Natural killer cell (primary cell): ENCODE measurements around the gene KLHDC7B. TPM values are rescaled to one million over a fixed set of nuclear protein-coding genes. Genes with fewer than 3 reads are reported as not detected.

ENCODE experiments used
- ATAC-seq, 3 donors: fragments of 150-1000 bp in 2 of 3; fragments of 200-7000 bp in 1 of 3; cut with Tn5 transposase; 1 replicate in 1 of 3; 2 replicates in 2 of 3; pipeline ENCODE4 v1.10.0; 2021; ENCODE audit warnings: mild to moderate bottlenecking in 2 of 3, moderate library complexity in 2 of 3
- DNase-seq, 2 donors: peaks; one replicate each; pipeline versions ENCODE4 v3.0.0 to v3.0.0-alpha.2; 2013 to 2021; ENCODE audit warnings: mixed read lengths in 1 of 2
- H3K27ac ChIP-seq: one replicate; pipeline ENCODE4 v1.5.1; 2013; ENCODE audit warnings: mild to moderate bottlenecking, low read length
- H3K27me3 ChIP-seq: one replicate; pipeline ENCODE4 v1.6.1; 2013; ENCODE audit warnings: low read length; ENCODE audit not compliant: control insufficient read depth, insufficient read depth
- H3K36me3 ChIP-seq: one replicate; pipeline ENCODE4 v1.6.1; 2013; ENCODE audit warnings: low read length; ENCODE audit not compliant: control insufficient read depth, insufficient read depth
- H3K4me1 ChIP-seq: one replicate; pipeline ENCODE4 v1.6.1; 2013; ENCODE audit warnings: low read length; ENCODE audit not compliant: control insufficient read depth, insufficient read depth
- H3K4me3 ChIP-seq: one replicate; pipeline ENCODE4 v1.5.1; 2013; ENCODE audit warnings: low read length
- H3K9me3 ChIP-seq: one replicate; pipeline ENCODE4 v1.6.1; 2013; ENCODE audit warnings: low read length; ENCODE audit not compliant: control insufficient read depth, insufficient read depth
- H3K27ac Mint-ChIP-seq, 2 donors: one replicate each; pipeline ENCODE4 v1.8.0; 2022; ENCODE audit warnings: mild to moderate bottlenecking in 2 of 2, mixed read lengths in 2 of 2, moderate library complexity in 1 of 2
- H3K27me3 Mint-ChIP-seq, 2 donors: one replicate each; pipeline ENCODE4 v1.8.0; 2022; ENCODE audit warnings: low read depth in 2 of 2, mixed read lengths in 2 of 2
- H3K36me3 Mint-ChIP-seq: one replicate; pipeline ENCODE4 v1.8.0; 2022; ENCODE audit warnings: mixed read lengths
- H3K4me1 Mint-ChIP-seq, 2 donors: one replicate each; pipeline ENCODE4 v1.8.0; 2022; ENCODE audit warnings: mixed read lengths in 2 of 2
- H3K4me3 Mint-ChIP-seq: one replicate; pipeline ENCODE4 v1.8.0; 2022; ENCODE audit warnings: mild to moderate bottlenecking, moderate library complexity, mixed read lengths
- H3K9me3 Mint-ChIP-seq, 2 donors: one replicate each; pipeline ENCODE4 v1.8.0; 2022; ENCODE audit warnings: mixed read lengths in 2 of 2
- WGBS: methylation state at CpG from one replicate; pipeline ENCODE4 v1.1.7; 2013; ENCODE audit warnings: missing lambda C conversion rate; ENCODE audit not compliant: insufficient coverage; 5-methylcytosine and 5-hydroxymethylcytosine counted together
- intact Hi-C: fragments of 100-400 bp; cut with micrococcal nuclease; formaldehyde crosslinking; loops from one replicate; pipeline ENCODE4 v1.14.2; 2022
- total RNA-seq, 4 donors: library from RNA; stranded (reverse); fragments of 120-200 nt in 1 of 4; gene quantifications; one replicate each; pipeline versions ENCODE4 v1.2.3 to v1.2.4, GENCODE V29; 2013 to 2022
- TF ChIP-seq, protein P1 (sequence below): fragments of 200-600 bp; IDR thresholded peaks from one replicate; pipeline ENCODE4 v1.8.0; 2022; ENCODE audit warnings: antibody characterized with exemption

The KLHDC7B gene
- total RNA-seq, 3 donors from 2014 or later (not counting 1 experiment from before 2014, with no cell fraction given), result 2.4 to 6.9 (median 5.3) TPM

DNA sequence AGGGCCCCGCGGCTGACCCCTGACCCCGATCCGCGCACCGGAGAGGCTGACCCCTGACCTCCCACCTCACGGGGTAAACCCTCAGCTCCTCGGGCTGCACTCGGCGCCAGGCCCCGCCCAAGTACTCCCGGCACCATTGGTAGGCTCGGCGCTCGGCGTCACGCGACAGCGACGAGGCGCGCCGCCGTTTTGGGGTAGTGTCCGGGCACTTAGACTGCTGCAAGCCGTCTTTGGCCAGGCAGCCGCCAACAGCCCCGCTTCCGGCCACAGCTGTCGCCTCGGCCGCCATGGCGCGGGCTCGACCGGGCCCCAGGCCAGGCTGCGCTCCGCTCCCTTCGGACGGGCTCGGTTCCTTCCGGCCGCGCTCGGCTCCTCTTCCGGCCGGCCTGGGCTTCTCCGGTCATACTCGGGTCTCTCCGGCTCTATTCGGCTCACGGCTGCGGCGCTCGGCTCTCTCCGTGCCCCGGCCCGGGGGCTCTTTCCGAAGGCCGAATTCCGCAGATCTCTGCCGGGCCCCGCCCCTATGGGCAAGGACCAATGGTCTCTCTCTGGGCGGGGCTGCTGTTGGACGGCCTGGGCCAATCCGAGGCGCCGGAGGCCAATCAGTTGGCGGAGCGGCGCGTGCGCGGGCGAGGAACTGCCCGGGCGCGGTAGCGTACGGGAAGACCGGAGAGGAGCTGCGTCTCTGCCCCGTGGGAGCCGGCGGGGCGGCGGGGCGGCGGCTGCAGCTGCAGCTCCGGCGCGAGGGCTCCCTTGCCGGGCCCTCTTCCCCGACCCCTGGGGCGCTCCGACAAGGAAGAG, 37.0 kb downstream of the KLHDC7B start, which contains the start of gene CHKB:
TSS of gene CHKB (minus strand) at position 357 of the 801 bp plus-strand sequence. CDS start at position 289, 68 bp downstream.
- H3K27ac ChIP-seq, result peak within 1 kb of the TSS; percentile 92
- peak within 1 kb of the TSS; percentile 82 for H3K4me3 ChIP-seq
- no peaks in the 10 kb centered on the region for H3K9me3 ChIP-seq
- H3K36me3 ChIP-seq, result peaks cover 2% of the 10 kb centered on the region
- no peaks in the 10 kb centered on the region for H3K27me3 ChIP-seq
- ATAC-seq, result peak; percentile 93 to 99 (median 93)
- Mint-ChIP-seq H3K36me3 (no peaks in the 10 kb centered on the region), H3K27me3 (no peaks in the 10 kb centered on the region), H3K4me3 (peak within 1 kb of the TSS; percentile 91), H3K4me1 (peaks cover 0 to 24% of the 10 kb centered on the region in 2 donors), H3K27ac (peak within 1 kb of the TSS; percentile 88 to 94), H3K9me3 (no peaks in the 10 kb centered on the region)
- peaks cover 34% of the 10 kb centered on the region for H3K4me1 ChIP-seq
- TF ChIP-seq, protein P1, sequence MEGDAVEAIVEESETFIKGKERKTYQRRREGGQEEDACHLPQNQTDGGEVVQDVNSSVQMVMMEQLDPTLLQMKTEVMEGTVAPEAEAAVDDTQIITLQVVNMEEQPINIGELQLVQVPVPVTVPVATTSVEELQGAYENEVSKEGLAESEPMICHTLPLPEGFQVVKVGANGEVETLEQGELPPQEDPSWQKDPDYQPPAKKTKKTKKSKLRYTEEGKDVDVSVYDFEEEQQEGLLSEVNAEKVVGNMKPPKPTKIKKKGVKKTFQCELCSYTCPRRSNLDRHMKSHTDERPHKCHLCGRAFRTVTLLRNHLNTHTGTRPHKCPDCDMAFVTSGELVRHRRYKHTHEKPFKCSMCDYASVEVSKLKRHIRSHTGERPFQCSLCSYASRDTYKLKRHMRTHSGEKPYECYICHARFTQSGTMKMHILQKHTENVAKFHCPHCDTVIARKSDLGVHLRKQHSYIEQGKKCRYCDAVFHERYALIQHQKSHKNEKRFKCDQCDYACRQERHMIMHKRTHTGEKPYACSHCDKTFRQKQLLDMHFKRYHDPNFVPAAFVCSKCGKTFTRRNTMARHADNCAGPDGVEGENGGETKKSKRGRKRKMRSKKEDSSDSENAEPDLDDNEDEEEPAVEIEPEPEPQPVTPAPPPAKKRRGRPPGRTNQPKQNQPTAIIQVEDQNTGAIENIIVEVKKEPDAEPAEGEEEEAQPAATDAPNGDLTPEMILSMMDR, result no peak
- under 1% methylated on average over 96 of the region's 96 CpGs for WGBS
- intact Hi-C loops, result loop anchor here (5.0 kb wide), 3 partner anchors 40 to 75 kb away; partner anchors contain the start of genes LMF2 and NCAPH2
- DNase-seq, result peak; percentile 98

DNA sequence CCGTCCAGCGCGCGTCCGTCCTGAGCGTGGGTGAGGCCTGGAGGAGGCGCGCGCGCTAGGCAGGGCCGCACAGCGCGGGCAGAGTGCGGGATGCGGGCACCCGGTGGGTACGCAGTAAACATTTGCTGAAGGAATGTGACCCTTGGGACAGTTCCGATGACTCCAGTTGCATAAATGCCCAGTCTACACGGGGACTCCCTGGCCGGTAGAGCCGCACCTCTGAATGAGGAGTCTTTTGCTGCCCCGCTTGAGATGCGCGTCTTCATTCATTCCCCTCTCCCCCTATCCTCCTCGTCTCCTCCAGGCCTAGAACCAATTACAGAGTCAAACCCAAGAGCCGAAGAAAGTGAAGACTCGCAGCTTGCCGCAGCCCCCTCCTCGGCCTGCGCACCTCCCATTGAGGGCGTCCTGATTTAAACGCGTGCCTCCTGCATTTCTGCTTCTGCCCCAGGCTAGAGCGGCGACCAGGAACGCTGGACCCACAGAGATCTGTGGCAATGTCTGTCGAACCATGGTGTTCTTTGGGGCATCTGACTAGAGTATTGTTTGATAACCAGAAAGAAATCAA, 37.7 kb downstream of the KLHDC7B start:
- H3K36me3 ChIP-seq, result peaks cover 2% of the 10 kb centered on the region
- Mint-ChIP-seq H3K27ac (peak overlapping the region; percentile 88 to 94), H3K27me3 (no peaks in the 10 kb centered on the region), H3K4me3 (peak overlapping the region; percentile 91), H3K4me1 (peaks cover 0 to 24% of the 10 kb centered on the region in 2 donors), H3K36me3 (no peaks in the 10 kb centered on the region), H3K9me3 (no peaks in the 10 kb centered on the region)
- H3K9me3 ChIP-seq, result no peaks in the 10 kb centered on the region
- H3K4me3 ChIP-seq, result peak overlapping the region; percentile 54
- TF ChIP-seq, protein P1, result no peak
- ATAC-seq (peak; percentile 14 to 22 (median 16)), DNase-seq (no peak)
- intact Hi-C loops, result loop anchor here (5.0 kb wide), 3 partner anchors 39 to 76 kb away; partner anchors contain the start of genes LMF2 and NCAPH2
- peaks cover 28% of the 10 kb centered on the region for H3K4me1 ChIP-seq
- 14% methylated on average over 37 of the region's 37 CpGs for WGBS
- peak overlapping the region; percentile 11 for H3K27ac ChIP-seq
- H3K27me3 ChIP-seq, result no peaks in the 10 kb centered on the region

DNA sequence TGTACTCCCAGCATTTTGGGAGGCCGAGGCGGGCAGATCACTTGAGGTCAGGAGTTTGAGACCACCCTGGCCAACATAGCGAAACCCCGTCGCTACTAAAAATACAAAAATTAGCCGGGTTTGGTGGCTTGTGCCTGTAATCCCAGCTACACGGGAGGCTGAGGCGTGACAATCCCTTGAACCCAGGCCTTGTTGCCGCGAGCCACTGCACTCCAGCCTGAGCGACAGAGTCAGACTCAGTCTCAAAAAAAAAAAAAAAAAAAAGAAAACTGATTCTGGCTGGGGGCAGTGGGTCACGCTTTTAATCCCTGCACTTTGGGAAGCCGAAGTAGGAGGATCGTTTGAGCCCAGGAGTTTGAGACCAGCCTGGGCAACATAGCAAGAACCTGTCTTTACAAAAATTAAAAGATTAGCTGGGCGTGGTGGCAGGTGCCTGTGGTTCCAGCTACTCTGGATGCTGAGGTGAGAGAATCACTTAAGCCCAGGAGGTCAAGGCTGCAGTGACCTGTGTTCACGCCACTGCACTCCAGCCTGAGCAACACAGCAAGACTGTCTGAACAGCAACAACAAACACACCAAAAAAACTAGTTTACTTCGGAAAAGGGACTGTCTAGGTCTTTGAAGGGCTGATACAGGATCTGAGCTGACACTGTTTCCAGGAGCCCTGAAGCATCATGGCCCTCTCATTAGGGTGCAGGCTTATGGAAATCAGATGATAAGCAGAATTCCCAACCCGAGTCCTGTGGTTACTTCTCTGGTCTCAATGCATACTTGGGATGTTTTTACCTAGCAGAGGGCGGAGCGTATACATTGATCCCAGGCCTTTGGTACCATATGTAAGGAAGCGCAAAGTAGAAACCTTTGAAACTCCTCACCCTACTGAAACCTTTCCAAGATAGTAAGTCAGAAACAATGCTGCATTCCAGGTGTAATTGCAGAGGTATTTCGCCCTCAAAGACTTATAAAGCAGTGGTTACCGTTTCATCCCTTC, 38.7 kb downstream of the KLHDC7B start:
- Mint-ChIP-seq H3K27ac (no peak overlapping the region), H3K9me3 (no peaks in the 10 kb centered on the region), H3K27me3 (no peaks in the 10 kb centered on the region), H3K36me3 (no peaks in the 10 kb centered on the region), H3K4me3 (peak overlapping the region; percentile 91), H3K4me1 (peaks cover 0 to 23% of the 10 kb centered on the region in 2 donors)
- H3K27me3 ChIP-seq, result no peaks in the 10 kb centered on the region
- peaks cover 2% of the 10 kb centered on the region for H3K36me3 ChIP-seq
- TF ChIP-seq, protein P1, result no peak
- DNase-seq (no peak), ATAC-seq (no peak)
- intact Hi-C loops, result loop anchor here (5.0 kb wide), 3 partner anchors 38 to 77 kb away; partner anchors contain the start of genes LMF2 and NCAPH2
- 96% methylated on average over 23 of the region's 23 CpGs for WGBS
- no peak overlapping the region for H3K27ac ChIP-seq
- no peaks in the 10 kb centered on the region for H3K9me3 ChIP-seq
- H3K4me1 ChIP-seq, result peaks cover 21% of the 10 kb centered on the region
- H3K4me3 ChIP-seq, result no peak overlapping the region
